ENCODE measurements around the gene EBF4. TPM values are rescaled to one million over a fixed set of nuclear protein-coding genes. Genes with fewer than 3 reads are reported as not detected.

EBF4 gene
- total and polyA plus RNA-seq, 2 of the 8 experiments (the other 6 are each of a cell fraction or from before 2014, with no cell fraction given), result 1.2 to 2.9 TPM

DNA sequence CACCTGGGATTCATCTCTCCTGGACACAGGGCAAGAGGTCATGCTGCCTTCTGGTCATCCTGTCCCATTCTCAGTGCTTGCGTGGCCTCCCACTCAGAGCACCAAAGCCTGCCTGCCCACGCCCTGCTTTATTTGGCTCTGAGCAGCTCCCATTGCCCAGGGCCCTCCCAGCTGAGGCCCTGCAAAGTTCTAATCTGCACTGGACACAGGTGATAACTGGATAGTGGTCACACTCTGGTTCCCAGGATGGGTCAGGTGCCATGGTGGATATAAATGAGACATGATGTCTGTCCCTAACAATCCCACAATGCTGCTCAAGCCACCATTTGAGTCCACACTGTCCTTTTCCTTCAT, 68.3 kb downstream of the EBF4 start (continued):
- no peak for TF ChIP-seq POU5F1 (IDR thresholded peaks at IDR 0.05; ENCODE audit: low read depth, low read length)
- TF ChIP-seq, protein P1, sequence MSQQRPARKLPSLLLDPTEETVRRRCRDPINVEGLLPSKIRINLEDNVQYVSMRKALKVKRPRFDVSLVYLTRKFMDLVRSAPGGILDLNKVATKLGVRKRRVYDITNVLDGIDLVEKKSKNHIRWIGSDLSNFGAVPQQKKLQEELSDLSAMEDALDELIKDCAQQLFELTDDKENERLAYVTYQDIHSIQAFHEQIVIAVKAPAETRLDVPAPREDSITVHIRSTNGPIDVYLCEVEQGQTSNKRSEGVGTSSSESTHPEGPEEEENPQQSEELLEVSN (IDR thresholded peaks at IDR 0.05), result no peak
- no peak for TF ChIP-seq GTF2F1 (IDR thresholded peaks at IDR 0.05; ENCODE audit: borderline replicate concordance, low read depth, low read length)
- no peak for TF ChIP-seq JUN (IDR thresholded peaks at IDR 0.05; ENCODE audit: low read depth, low read length)
- TF ChIP-seq, protein P2, sequence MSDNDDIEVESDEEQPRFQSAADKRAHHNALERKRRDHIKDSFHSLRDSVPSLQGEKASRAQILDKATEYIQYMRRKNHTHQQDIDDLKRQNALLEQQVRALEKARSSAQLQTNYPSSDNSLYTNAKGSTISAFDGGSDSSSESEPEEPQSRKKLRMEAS (IDR thresholded peaks at IDR 0.05), result no peak
- TF ChIP-seq KDM1A (IDR thresholded peaks at IDR 0.05; ENCODE audit: borderline replicate concordance, low read length), result no peak
- no peak for TF ChIP-seq CBX5 (IDR thresholded peaks at IDR 0.05; ENCODE audit: low read depth, low read length)
- no peak for TF ChIP-seq POLR2A (IDR thresholded peaks at IDR 0.05; ENCODE audit: control extremely low read depth in 1 of 2, low read depth in 2 of 2, low read length in 2 of 2)
- TF ChIP-seq ASH2L (IDR thresholded peaks at IDR 0.05; ENCODE audit: low read length), result no peak
- TF ChIP-seq CBX8 (IDR thresholded peaks at IDR 0.05; ENCODE audit: borderline replicate concordance, low read depth, low read length), result no peak
- TF ChIP-seq, protein P3, sequence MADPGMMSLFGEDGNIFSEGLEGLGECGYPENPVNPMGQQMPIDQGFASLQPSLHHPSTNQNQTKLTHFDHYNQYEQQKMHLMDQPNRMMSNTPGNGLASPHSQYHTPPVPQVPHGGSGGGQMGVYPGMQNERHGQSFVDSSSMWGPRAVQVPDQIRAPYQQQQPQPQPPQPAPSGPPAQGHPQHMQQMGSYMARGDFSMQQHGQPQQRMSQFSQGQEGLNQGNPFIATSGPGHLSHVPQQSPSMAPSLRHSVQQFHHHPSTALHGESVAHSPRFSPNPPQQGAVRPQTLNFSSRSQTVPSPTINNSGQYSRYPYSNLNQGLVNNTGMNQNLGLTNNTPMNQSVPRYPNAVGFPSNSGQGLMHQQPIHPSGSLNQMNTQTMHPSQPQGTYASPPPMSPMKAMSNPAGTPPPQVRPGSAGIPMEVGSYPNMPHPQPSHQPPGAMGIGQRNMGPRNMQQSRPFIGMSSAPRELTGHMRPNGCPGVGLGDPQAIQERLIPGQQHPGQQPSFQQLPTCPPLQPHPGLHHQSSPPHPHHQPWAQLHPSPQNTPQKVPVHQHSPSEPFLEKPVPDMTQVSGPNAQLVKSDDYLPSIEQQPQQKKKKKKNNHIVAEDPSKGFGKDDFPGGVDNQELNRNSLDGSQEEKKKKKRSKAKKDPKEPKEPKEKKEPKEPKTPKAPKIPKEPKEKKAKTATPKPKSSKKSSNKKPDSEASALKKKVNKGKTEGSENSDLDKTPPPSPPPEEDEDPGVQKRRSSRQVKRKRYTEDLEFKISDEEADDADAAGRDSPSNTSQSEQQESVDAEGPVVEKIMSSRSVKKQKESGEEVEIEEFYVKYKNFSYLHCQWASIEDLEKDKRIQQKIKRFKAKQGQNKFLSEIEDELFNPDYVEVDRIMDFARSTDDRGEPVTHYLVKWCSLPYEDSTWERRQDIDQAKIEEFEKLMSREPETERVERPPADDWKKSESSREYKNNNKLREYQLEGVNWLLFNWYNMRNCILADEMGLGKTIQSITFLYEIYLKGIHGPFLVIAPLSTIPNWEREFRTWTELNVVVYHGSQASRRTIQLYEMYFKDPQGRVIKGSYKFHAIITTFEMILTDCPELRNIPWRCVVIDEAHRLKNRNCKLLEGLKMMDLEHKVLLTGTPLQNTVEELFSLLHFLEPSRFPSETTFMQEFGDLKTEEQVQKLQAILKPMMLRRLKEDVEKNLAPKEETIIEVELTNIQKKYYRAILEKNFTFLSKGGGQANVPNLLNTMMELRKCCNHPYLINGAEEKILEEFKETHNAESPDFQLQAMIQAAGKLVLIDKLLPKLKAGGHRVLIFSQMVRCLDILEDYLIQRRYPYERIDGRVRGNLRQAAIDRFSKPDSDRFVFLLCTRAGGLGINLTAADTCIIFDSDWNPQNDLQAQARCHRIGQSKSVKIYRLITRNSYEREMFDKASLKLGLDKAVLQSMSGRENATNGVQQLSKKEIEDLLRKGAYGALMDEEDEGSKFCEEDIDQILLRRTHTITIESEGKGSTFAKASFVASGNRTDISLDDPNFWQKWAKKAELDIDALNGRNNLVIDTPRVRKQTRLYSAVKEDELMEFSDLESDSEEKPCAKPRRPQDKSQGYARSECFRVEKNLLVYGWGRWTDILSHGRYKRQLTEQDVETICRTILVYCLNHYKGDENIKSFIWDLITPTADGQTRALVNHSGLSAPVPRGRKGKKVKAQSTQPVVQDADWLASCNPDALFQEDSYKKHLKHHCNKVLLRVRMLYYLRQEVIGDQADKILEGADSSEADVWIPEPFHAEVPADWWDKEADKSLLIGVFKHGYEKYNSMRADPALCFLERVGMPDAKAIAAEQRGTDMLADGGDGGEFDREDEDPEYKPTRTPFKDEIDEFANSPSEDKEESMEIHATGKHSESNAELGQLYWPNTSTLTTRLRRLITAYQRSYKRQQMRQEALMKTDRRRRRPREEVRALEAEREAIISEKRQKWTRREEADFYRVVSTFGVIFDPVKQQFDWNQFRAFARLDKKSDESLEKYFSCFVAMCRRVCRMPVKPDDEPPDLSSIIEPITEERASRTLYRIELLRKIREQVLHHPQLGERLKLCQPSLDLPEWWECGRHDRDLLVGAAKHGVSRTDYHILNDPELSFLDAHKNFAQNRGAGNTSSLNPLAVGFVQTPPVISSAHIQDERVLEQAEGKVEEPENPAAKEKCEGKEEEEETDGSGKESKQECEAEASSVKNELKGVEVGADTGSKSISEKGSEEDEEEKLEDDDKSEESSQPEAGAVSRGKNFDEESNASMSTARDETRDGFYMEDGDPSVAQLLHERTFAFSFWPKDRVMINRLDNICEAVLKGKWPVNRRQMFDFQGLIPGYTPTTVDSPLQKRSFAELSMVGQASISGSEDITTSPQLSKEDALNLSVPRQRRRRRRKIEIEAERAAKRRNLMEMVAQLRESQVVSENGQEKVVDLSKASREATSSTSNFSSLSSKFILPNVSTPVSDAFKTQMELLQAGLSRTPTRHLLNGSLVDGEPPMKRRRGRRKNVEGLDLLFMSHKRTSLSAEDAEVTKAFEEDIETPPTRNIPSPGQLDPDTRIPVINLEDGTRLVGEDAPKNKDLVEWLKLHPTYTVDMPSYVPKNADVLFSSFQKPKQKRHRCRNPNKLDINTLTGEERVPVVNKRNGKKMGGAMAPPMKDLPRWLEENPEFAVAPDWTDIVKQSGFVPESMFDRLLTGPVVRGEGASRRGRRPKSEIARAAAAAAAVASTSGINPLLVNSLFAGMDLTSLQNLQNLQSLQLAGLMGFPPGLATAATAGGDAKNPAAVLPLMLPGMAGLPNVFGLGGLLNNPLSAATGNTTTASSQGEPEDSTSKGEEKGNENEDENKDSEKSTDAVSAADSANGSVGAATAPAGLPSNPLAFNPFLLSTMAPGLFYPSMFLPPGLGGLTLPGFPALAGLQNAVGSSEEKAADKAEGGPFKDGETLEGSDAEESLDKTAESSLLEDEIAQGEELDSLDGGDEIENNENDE (IDR thresholded peaks at IDR 0.05; ENCODE audit: insufficient replicate concordance, low read length), result no peak

All from H1 (cell line).